ENCODE data around the gene OR6K2. TPM values are rescaled to one million over a fixed set of nuclear protein-coding genes. Genes with fewer than 3 reads are reported as not detected.

Gene OR6K2
- total RNA-seq, 1 experiment from 2014 or later: not detected

DNA sequence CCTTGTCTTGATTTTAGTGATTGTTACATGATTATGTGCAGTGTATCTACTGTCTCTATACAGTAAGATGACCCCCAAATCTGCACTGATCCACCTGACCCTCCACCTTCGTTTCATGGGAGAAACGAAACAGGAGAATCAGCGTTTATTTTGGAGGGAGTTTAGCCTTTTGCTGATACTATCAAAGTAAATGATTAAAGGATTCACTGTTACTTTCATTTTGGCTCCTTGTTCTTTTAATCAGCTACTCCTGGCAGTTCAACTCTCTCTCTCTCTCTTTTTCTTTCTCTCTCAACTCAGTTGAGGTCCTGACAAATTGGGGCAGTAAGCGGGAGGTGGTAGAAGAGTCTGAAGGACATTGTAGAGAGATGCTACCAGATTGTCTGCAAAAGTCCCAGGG lies 30.0 kb upstream of the OR6K2 start:
- POLR2A ChIA-PET: no interaction called here
- CTCF ChIA-PET: no interaction called here
- no peak overlapping the region for H3K27ac ChIP-seq (ENCODE audit: low read length)
- BruUV-seq (replicated peaks): no TSS peak
- DNase-seq (ENCODE audit: low read depth, low spot score): no peak
- ATAC-seq: no peak
- TF ChIP-seq SIN3A (IDR thresholded peaks at IDR 0.05; ENCODE audit: borderline replicate concordance, insufficient read depth, low read depth, low read length): no peak
- TF ChIP-seq, protein P1, sequence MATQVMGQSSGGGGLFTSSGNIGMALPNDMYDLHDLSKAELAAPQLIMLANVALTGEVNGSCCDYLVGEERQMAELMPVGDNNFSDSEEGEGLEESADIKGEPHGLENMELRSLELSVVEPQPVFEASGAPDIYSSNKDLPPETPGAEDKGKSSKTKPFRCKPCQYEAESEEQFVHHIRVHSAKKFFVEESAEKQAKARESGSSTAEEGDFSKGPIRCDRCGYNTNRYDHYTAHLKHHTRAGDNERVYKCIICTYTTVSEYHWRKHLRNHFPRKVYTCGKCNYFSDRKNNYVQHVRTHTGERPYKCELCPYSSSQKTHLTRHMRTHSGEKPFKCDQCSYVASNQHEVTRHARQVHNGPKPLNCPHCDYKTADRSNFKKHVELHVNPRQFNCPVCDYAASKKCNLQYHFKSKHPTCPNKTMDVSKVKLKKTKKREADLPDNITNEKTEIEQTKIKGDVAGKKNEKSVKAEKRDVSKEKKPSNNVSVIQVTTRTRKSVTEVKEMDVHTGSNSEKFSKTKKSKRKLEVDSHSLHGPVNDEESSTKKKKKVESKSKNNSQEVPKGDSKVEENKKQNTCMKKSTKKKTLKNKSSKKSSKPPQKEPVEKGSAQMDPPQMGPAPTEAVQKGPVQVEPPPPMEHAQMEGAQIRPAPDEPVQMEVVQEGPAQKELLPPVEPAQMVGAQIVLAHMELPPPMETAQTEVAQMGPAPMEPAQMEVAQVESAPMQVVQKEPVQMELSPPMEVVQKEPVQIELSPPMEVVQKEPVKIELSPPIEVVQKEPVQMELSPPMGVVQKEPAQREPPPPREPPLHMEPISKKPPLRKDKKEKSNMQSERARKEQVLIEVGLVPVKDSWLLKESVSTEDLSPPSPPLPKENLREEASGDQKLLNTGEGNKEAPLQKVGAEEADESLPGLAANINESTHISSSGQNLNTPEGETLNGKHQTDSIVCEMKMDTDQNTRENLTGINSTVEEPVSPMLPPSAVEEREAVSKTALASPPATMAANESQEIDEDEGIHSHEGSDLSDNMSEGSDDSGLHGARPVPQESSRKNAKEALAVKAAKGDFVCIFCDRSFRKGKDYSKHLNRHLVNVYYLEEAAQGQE (IDR thresholded peaks at IDR 0.05; ENCODE audit: insufficient read depth in 1 of 2, low read depth in 2 of 2, low read length in 1 of 2): no peak
- intact Hi-C loops (cut with micrococcal nuclease; ENCODE audit: unreplicated experiment): no loop called here
- H3K36me3 ChIP-seq (ENCODE audit: control insufficient read depth, insufficient read depth, low read length): no peaks in the 10 kb centered on the region
- H3K4me3 ChIP-seq (ENCODE audit: low read depth in 2 of 2, low read length in 2 of 2): no peak overlapping the region
- no peaks in the 10 kb centered on the region for H3K9me3 ChIP-seq (ENCODE audit: control insufficient read depth, insufficient read depth, low read depth, low read length)
- no peaks in the 10 kb centered on the region for H3K4me1 ChIP-seq (ENCODE audit: control insufficient read depth, insufficient read depth, low read length)
- no peaks in the 10 kb centered on the region for H3K27me3 ChIP-seq (ENCODE audit: control insufficient read depth, insufficient read depth, low read length)
- in situ Hi-C loops (cut with HindIII; ENCODE audit: low pct_unique_long_range_greater_than_20kb, low sequenced_read_pairs): no loop called here

- H3K27ac ChIP-seq (ENCODE audit: low read length): no peak overlapping the region
- no peaks in the 10 kb centered on the region for H3K9me3 ChIP-seq (ENCODE audit: control insufficient read depth, insufficient read depth, low read depth, low read length)
- no peaks in the 10 kb centered on the region for H3K36me3 ChIP-seq (ENCODE audit: control insufficient read depth, insufficient read depth, low read length)
- no TSS peak for BruUV-seq (replicated peaks)
- ATAC-seq: no peak
- intact Hi-C loops (cut with micrococcal nuclease; ENCODE audit: unreplicated experiment): no loop called here
- no peaks in the 10 kb centered on the region for H3K27me3 ChIP-seq (ENCODE audit: control insufficient read depth, insufficient read depth, low read length)
- ChIA-PET CTCF (no interaction called here), POLR2A (no interaction called here)
- H3K4me3 ChIP-seq (ENCODE audit: low read depth in 2 of 2, low read length in 2 of 2): no peak overlapping the region
- H3K4me1 ChIP-seq (ENCODE audit: control insufficient read depth, insufficient read depth, low read length): no peaks in the 10 kb centered on the region
- DNase-seq (ENCODE audit: low read depth, low spot score): no peak
- in situ Hi-C loops (cut with HindIII; ENCODE audit: low pct_unique_long_range_greater_than_20kb, low sequenced_read_pairs): no loop called here
- TF ChIP-seq, protein P2, sequence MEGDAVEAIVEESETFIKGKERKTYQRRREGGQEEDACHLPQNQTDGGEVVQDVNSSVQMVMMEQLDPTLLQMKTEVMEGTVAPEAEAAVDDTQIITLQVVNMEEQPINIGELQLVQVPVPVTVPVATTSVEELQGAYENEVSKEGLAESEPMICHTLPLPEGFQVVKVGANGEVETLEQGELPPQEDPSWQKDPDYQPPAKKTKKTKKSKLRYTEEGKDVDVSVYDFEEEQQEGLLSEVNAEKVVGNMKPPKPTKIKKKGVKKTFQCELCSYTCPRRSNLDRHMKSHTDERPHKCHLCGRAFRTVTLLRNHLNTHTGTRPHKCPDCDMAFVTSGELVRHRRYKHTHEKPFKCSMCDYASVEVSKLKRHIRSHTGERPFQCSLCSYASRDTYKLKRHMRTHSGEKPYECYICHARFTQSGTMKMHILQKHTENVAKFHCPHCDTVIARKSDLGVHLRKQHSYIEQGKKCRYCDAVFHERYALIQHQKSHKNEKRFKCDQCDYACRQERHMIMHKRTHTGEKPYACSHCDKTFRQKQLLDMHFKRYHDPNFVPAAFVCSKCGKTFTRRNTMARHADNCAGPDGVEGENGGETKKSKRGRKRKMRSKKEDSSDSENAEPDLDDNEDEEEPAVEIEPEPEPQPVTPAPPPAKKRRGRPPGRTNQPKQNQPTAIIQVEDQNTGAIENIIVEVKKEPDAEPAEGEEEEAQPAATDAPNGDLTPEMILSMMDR (IDR thresholded peaks at IDR 0.05): no peak
Observed at GRCh38 chr1:158728510-158729225, 28.2 kb upstream of the OR6K2 start.

DNA sequence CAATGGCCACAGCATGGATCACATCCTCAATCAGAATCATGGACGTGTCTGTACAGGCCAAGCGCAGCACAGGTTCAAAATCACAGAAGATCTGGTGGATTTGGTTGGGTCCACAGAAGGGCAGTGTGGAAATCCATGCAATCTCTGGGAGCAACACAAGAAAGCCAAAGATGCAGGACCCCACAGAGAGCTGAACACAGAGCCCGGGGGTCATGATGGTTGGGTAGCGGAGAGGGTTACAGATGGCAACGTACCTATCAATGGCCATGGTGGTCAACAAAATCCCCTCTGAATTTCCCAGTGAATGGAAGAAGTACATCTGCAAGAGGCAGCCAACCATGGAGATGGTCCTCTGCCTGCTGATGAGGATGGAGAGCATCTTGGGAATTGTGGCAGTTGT lies 24.0 kb upstream of the OR6K2 start:
- intact Hi-C loops (cut with micrococcal nuclease; ENCODE audit: unreplicated experiment) (no loop called here), in situ Hi-C loops (cut with HindIII; ENCODE audit: low pct_unique_long_range_greater_than_20kb, low sequenced_read_pairs) (no loop called here)
- Histone ChIP-seq H3K27ac (ENCODE audit: low read length) (no peak overlapping the region), H3K9me3 (ENCODE audit: control insufficient read depth, insufficient read depth, low read depth, low read length) (no peaks in the 10 kb centered on the region), H3K27me3 (ENCODE audit: control insufficient read depth, insufficient read depth, low read length) (no peaks in the 10 kb centered on the region), H3K4me3 (ENCODE audit: low read depth in 2 of 2, low read length in 2 of 2) (no peak overlapping the region), H3K36me3 (ENCODE audit: control insufficient read depth, insufficient read depth, low read length) (no peaks in the 10 kb centered on the region), H3K4me1 (ENCODE audit: control insufficient read depth, insufficient read depth, low read length) (no peaks in the 10 kb centered on the region)
- POLR2A ChIA-PET: no interaction called here
- CTCF ChIA-PET: no interaction called here
- no peak for ATAC-seq
- no peak for DNase-seq (ENCODE audit: low read depth, low spot score)
- no TSS peak for BruUV-seq (replicated peaks)
- no peak for TF ChIP-seq SIN3A (IDR thresholded peaks at IDR 0.05; ENCODE audit: borderline replicate concordance, insufficient read depth, low read depth, low read length)
- TF ChIP-seq, protein P1 (IDR thresholded peaks at IDR 0.05; ENCODE audit: insufficient read depth in 1 of 2, low read depth in 2 of 2, low read length in 1 of 2): no peak
- no peak for TF ChIP-seq TCF7L2 (IDR thresholded peaks at IDR 0.05; ENCODE audit: low read depth, low read length)
- TF ChIP-seq, protein P2 (IDR thresholded peaks at IDR 0.05): no peak
- TF ChIP-seq POLR2AphosphoS5 (IDR thresholded peaks at IDR 0.05; ENCODE audit: low read depth, low read length): no peak

Data from Panc1 (cell line).